GM18505 (cell line): ENCODE data around the gene HCN2.
"Not testable (repeated sequence)": the region's sequence is repeated elsewhere in the genome, so short reads cannot be mapped to it uniquely, and the experiment has no call there.

ENCODE experiments used
- ATAC-seq: cut with Tn5 transposase; IDR thresholded peaks from one replicate; pipeline ENCODE4 v1.9.1; 2021; ENCODE audit not compliant: unreplicated experiment
- POLR2A ChIP-seq: IDR thresholded peaks from 4 replicates; pipeline ENCODE4 v1.6.1; 2011; ENCODE audit warnings: borderline replicate concordance; ENCODE audit not compliant: insufficient read depth, insufficient read length; ENCODE audit errors: extremely low read depth

Gene HCN2

DNA sequence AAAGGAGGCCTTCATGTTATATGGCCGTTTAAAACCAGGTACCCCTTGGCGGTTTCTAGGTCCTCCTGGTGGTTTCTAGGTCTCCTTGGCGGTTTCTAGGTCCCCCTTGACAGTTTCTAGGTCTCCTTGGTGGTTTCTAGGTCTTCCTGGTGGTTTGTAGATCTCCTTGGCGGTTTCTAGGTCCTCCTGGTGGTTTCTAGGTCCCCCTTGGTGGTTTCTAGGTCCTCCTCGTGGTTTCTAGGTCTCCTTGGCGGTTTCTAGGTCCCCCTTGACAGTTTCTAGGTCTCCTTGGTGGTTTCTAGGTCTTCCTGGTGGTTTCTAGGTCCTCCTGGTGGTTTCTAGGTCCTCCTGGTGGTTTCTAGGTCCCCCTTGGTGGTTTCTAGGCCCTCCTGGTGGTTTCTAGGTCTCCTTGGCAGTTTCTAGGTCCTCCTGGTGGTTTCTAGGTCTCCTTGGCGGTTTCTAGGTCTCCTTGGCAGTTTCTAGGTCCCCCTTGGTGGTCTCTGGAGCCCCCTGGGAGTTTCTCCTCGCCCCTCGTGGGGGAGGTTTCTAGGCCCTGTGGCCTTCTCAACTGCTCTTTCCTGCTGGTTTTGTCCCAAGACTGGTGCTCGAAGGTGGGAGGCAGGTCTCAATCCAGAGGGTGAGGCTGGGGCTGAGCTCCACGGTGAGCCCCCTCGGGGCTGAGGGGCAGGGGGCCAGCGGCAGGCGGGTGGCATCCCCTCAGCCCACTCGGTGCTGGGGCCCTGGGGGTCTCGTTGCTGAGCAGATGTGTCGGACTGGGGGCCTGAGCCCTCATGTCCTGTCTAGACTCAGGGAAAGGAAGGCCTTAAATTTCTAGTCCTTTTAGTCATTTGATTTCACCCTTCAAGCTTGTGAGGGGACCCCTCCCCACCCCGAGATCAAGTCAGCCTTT is 8.0 kb downstream of the HCN2 start:
- TF ChIP-seq POLR2A, result no peak
- ATAC-seq, result no peak

DNA sequence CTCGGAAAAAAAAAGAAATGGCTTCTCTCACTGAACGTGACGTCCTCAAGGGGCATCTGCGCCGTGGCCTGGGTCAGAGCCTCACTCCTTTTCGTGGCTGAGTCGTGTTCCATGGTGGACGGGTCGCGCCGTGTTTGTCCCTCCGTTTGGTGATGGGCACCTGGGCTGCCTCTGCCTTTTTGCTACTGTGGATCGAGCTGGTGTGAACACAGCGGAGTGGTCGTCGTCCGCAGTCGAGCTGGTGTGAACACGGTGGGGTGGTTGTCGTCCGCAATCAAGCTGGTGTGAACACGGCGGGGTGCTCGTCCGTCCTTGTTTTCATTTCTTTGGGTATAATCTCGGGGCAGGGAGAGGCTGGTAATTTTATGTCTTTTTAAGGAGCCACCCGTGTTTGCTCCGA is 11.6 kb downstream of the HCN2 start:
- ATAC-seq, result no peak
- no peak for TF ChIP-seq POLR2A

GRCh38 chr19:601790-602189 is 12.1 kb downstream of the HCN2 start:
- no peak for TF ChIP-seq POLR2A
- no peak for ATAC-seq

DNA sequence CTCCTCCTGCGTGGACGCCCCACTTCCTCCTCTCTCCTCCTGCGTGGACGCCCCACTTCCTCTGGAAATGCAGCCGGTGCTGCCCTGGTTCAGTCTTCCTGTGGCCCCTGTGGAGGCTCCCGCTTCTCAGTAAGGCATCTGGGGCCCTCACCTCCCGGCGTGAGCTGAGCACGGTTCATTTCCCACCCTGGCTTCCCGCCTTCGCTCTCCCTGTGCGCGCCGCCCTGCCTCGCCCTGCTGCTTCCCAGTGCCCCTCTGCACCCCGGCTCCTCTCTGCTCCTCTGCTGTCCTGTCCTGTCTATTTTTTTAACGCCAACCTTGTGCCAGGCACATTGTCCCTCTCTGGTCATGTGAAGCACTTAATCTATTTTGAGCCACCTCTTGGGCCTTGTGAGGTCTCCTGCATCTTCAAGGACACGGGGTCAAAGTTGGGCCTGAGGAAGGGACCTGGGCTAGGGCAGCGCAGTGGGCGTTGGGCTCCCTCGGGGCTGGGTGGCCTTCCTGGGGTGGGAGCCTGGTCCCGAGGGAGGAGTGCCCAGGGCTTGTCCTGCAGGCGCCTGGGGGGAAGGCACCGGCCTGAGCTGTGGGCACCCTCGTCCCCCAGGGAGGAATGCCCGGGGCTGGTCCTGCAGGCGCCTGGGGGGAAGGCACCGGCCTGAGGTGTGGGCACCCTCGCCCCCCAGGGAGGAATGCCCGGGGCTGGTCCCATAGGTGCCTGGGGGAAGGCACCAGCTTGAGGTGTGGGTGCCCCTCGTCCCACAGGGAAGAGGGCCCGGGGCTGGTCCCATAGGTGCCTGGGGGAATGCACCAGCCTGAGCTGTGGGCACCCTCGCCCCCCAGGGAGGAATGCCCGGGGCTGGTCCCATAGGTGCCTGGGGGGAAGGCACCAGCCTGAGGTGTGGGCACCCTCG is 13.0 kb downstream of the HCN2 start:
- no peak for TF ChIP-seq POLR2A
- no peak for ATAC-seq

- ATAC-seq, result not testable (repeated sequence)
Measured at GRCh38 chr19:603302-603639, 13.6 kb downstream of the HCN2 start.

- not testable (repeated sequence) for ATAC-seq
Measured at GRCh38 chr19:603779-604178, 14.1 kb downstream of the HCN2 start.

- no peak for TF ChIP-seq POLR2A
- ATAC-seq, result no peak
Measured at GRCh38 chr19:604355-604754, 14.7 kb downstream of the HCN2 start.

GRCh38 chr19:605061-605971 is 15.6 kb downstream of the HCN2 start:
- ATAC-seq, result not testable (repeated sequence)

DNA sequence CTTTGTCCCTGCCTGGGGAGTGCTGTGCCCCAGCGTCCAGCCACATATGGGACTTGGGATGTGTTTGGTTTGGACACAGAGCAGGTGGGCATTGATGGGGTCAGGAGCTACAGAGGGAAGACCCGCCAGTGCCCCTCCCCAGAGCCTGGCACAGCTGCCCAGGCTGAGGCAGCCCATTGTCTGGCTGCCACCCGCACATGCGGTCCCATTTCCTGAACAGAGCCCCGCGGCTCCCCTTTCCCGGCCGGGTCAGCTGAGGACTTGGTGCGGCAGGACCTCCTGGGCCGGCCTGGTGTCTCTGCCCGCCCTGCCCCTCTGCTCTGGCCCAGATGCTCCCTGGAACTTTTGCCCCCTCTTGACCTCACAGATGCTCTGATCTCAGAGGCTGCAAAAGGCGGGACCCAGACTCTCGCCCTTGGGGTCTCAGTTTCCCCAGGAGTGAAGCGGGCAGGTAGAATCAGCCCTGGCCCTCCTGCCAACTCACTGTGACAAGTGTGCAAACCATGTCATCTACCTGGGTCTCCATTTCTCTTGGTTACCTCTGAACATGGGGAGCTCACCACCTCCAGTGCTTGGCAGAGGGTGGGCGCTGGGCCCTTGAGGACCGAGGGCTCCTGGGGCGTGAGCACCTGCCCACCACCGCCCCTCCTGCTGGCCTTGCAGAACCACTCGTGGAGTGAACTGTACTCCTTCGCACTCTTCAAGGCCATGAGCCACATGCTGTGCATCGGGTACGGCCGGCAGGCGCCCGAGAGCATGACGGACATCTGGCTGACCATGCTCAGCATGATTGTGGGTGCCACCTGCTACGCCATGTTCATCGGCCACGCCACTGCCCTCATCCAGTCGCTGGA is 17.8 kb downstream of the HCN2 start:
- TF ChIP-seq POLR2A, result no peak

DNA sequence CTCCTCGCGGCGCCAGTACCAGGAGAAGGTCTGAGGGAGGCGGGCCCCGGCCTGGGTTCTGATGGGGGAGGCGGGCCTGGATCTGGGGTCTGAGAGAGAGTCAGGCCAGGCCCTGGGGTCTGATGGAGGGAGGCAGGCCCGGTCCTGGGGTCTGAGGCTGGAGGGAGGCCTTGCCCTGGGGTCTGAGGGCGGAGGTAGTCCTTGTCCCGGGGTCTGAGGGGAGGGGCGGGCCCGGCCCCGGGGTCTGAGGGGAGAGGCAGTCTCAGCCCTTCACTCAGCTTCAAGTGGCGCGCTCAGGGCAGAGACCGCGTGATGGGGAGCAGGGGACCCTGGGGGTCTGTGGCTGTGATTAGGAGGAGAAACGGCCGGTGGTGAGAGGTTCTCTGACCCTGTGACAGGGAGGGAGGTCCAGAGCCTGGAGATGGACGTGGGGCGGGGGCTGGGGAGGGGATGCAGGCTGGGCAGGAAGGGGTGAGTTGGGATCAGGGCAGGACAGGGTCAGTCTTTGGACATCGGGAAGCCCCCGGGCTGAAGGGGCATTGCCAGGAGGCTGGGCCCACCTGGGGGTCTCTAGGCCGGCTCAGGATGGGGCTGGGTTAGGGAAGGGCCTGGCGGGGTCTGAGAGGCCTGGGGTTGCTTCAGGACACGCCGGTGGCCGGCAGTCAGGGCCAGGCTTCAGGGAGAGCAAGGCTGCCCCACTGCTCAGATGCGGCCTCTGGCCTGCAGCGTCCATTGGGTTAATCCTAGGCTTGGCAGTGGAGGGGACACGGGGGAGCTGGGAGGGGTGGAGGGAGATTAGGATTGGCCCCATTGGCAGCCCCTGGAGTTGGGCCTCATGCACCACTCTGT is 18.7 kb downstream of the HCN2 start:
- no peak for ATAC-seq
- TF ChIP-seq POLR2A, result no peak

More for the DNA sequence above, 17.8 kb downstream of the HCN2 start:
- ATAC-seq, result no peak

GRCh38 chr19:609004-609346 is 19.3 kb downstream of the HCN2 start:
- no peak for ATAC-seq
- TF ChIP-seq POLR2A, result no peak
